SK-N-SH (cell line): ENCODE measurements around the gene MYH10.

Source experiments
- ELF1 ChIP-seq: IDR thresholded peaks from 2 replicates; pipeline ENCODE4 v1.4.0; 2012
- FOXM1 ChIP-seq: IDR thresholded peaks from 2 replicates; pipeline ENCODE4 v1.4.0; 2012; ENCODE audit warnings: low read depth, mild to moderate bottlenecking
- MXI1 ChIP-seq: IDR thresholded peaks from 2 replicates; pipeline ENCODE4 v1.6.1; 2012; ENCODE audit warnings: mild to moderate bottlenecking, low read depth, low read length, improper control_type of control experiment
- POLR2AphosphoS5 ChIP-seq: IDR thresholded peaks from 2 replicates; pipeline ENCODE4 v1.6.1; 2012; ENCODE audit warnings: low read depth, low read length
- RCOR1 ChIP-seq: fragments of 150-350 bp; IDR thresholded peaks from 2 replicates; pipeline ENCODE4 v1.6.1; 2017; ENCODE audit warnings: antibody characterized with exemption, low read length
- SIN3A ChIP-seq: IDR thresholded peaks from 2 replicates; pipeline ENCODE4 v1.6.1; 2012; ENCODE audit warnings: low read depth, mild to moderate bottlenecking, low read length, moderate library complexity, borderline replicate concordance
- YY1 ChIP-seq: IDR thresholded peaks from 2 replicates; pipeline ENCODE4 v1.4.0; 2012; ENCODE audit warnings: low read depth, mild to moderate bottlenecking
- TF ChIP-seq, protein P1 (sequence below): fragments of 200-600 bp; sonication (generic); IDR thresholded peaks from 2 replicates; pipeline ENCODE4 v1.6.1; 2017; ENCODE audit warnings: antibody characterized with exemption, mild to moderate bottlenecking, moderate library complexity
- TF ChIP-seq, protein P2 (sequence below): IDR thresholded peaks from 2 replicates; pipeline ENCODE4 v1.4.0; 2012; ENCODE audit warnings: low read depth, borderline replicate concordance
- TF ChIP-seq, protein P3 (sequence below): IDR thresholded peaks from 2 replicates; pipeline ENCODE4 v1.4.0; 2012; ENCODE audit warnings: low read depth

DNA sequence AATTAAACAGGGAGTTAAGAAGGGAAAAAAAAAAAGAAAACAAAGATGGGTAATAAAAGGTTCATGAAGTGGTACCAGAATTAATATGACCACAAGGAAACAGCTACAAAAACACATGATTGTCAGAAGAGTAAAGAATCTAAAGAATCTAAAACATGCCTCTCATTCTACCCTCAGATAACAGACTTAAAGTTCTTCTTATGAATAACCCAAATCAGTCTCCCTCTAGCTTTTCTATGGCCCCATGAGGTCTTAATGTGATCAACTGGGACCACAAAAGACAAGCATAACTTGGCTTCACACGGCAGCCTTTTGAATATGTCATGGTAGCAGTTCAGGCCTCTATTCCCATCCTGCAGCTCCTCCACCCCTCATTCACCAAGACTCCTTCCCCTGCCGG lies 6.9 kb downstream of the MYH10 start:
- TF ChIP-seq, protein P1, sequence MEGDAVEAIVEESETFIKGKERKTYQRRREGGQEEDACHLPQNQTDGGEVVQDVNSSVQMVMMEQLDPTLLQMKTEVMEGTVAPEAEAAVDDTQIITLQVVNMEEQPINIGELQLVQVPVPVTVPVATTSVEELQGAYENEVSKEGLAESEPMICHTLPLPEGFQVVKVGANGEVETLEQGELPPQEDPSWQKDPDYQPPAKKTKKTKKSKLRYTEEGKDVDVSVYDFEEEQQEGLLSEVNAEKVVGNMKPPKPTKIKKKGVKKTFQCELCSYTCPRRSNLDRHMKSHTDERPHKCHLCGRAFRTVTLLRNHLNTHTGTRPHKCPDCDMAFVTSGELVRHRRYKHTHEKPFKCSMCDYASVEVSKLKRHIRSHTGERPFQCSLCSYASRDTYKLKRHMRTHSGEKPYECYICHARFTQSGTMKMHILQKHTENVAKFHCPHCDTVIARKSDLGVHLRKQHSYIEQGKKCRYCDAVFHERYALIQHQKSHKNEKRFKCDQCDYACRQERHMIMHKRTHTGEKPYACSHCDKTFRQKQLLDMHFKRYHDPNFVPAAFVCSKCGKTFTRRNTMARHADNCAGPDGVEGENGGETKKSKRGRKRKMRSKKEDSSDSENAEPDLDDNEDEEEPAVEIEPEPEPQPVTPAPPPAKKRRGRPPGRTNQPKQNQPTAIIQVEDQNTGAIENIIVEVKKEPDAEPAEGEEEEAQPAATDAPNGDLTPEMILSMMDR = no peak
- TF ChIP-seq YY1 = no peak
- no peak for TF ChIP-seq ELF1
- TF ChIP-seq MXI1 = no peak
- no peak for TF ChIP-seq POLR2AphosphoS5
- no peak for TF ChIP-seq SIN3A
- TF ChIP-seq FOXM1 = no peak
- no peak for TF ChIP-seq RCOR1
- TF ChIP-seq, protein P2, sequence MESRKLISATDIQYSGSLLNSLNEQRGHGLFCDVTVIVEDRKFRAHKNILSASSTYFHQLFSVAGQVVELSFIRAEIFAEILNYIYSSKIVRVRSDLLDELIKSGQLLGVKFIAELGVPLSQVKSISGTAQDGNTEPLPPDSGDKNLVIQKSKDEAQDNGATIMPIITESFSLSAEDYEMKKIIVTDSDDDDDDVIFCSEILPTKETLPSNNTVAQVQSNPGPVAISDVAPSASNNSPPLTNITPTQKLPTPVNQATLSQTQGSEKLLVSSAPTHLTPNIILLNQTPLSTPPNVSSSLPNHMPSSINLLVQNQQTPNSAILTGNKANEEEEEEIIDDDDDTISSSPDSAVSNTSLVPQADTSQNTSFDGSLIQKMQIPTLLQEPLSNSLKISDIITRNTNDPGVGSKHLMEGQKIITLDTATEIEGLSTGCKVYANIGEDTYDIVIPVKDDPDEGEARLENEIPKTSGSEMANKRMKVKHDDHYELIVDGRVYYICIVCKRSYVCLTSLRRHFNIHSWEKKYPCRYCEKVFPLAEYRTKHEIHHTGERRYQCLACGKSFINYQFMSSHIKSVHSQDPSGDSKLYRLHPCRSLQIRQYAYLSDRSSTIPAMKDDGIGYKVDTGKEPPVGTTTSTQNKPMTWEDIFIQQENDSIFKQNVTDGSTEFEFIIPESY = no peak
- TF ChIP-seq, protein P3, sequence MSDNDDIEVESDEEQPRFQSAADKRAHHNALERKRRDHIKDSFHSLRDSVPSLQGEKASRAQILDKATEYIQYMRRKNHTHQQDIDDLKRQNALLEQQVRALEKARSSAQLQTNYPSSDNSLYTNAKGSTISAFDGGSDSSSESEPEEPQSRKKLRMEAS = no peak
